Measurements from ENCODE around the gene CLASP1. TPM values are rescaled to one million over a fixed set of nuclear protein-coding genes. Genes with fewer than 3 reads are reported as not detected.
"Not testable (repeated sequence)": the region's sequence is repeated elsewhere in the genome, so short reads cannot be mapped to it uniquely, and the experiment has no call there.

The CLASP1 gene
- total and polyA plus RNA-seq, 4 donors, result 11.8 to 81.8 (median 40.3) TPM

GRCh38 chr2:121617042-121617599, 32.1 kb downstream of the CLASP1 start:
- DNase-seq (no peak), ATAC-seq (ENCODE audit: low FRiP score) (no peak)
- H3K4me1 ChIP-seq (ENCODE audit: control insufficient read depth in 1 of 2, insufficient read depth in 2 of 2, low read length in 2 of 2), result peaks cover 0 to 4% of the 10 kb centered on the region in 2 donors
- no peaks in the 10 kb centered on the region for H3K36me3 ChIP-seq (ENCODE audit: control insufficient read depth in 1 of 2, insufficient read depth in 2 of 2, low read length in 1 of 2)
- intact Hi-C loops (cut with DNase I), result no loop called here
- H3K9me3 ChIP-seq (ENCODE audit: control insufficient read depth, low read length), result no peaks in the 10 kb centered on the region
- H3K27ac ChIP-seq (ENCODE audit: low read depth in 1 of 2, low read length in 2 of 2), result no peak overlapping the region
- H3K4me3 ChIP-seq (ENCODE audit: low read length in 2 of 2), result no peak overlapping the region
- no peaks in the 10 kb centered on the region for H3K27me3 ChIP-seq (ENCODE audit: control insufficient read depth in 1 of 2, insufficient read depth in 2 of 2, low read length in 1 of 2)
- WGBS, 2 donors, result 65 to 67% methylated on average over 4 of the region's 4 CpGs

GRCh38 chr2:121613774-121614173, 35.5 kb downstream of the CLASP1 start:
- Histone ChIP-seq H3K36me3 (ENCODE audit: control insufficient read depth in 1 of 2, insufficient read depth in 2 of 2, low read length in 1 of 2) (no peaks in the 10 kb centered on the region), H3K4me3 (ENCODE audit: low read length in 2 of 2) (no peak overlapping the region), H3K27me3 (ENCODE audit: control insufficient read depth in 1 of 2, insufficient read depth in 2 of 2, low read length in 1 of 2) (no peaks in the 10 kb centered on the region), H3K27ac (ENCODE audit: low read depth in 1 of 2, low read length in 2 of 2) (no peak overlapping the region), H3K4me1 (ENCODE audit: control insufficient read depth in 1 of 2, insufficient read depth in 2 of 2, low read length in 2 of 2) (peaks cover 0 to 4% of the 10 kb centered on the region in 2 donors), H3K9me3 (ENCODE audit: control insufficient read depth, low read length) (no peaks in the 10 kb centered on the region)
- intact Hi-C loops (cut with DNase I), result no loop called here
- no peak for ATAC-seq (ENCODE audit: low FRiP score)
- no peak for DNase-seq
- WGBS, 2 donors, result 89 to 91% methylated on average over 1 of the region's 1 CpG

GRCh38 chr2:121613152-121613551, 36.1 kb downstream of the CLASP1 start:
- no peak overlapping the region for H3K27ac ChIP-seq (ENCODE audit: low read depth in 1 of 2, low read length in 2 of 2)
- H3K9me3 ChIP-seq (ENCODE audit: control insufficient read depth, low read length), result no peaks in the 10 kb centered on the region
- DNase-seq (no peak), ATAC-seq (ENCODE audit: low FRiP score) (no peak)
- intact Hi-C loops (cut with DNase I), result no loop called here
- peaks cover 0 to 4% of the 10 kb centered on the region in 2 donors for H3K4me1 ChIP-seq (ENCODE audit: control insufficient read depth in 1 of 2, insufficient read depth in 2 of 2, low read length in 2 of 2)
- no peak overlapping the region for H3K4me3 ChIP-seq (ENCODE audit: low read length in 2 of 2)
- no peaks in the 10 kb centered on the region for H3K36me3 ChIP-seq (ENCODE audit: control insufficient read depth in 1 of 2, insufficient read depth in 2 of 2, low read length in 1 of 2)
- H3K27me3 ChIP-seq (ENCODE audit: control insufficient read depth in 1 of 2, insufficient read depth in 2 of 2, low read length in 1 of 2), result no peaks in the 10 kb centered on the region

GRCh38 chr2:121611730-121612705, 37.2 kb downstream of the CLASP1 start:
- peaks cover 0 to 2% of the 10 kb centered on the region in 2 donors for H3K4me1 ChIP-seq (ENCODE audit: control insufficient read depth in 1 of 2, insufficient read depth in 2 of 2, low read length in 2 of 2)
- no peaks in the 10 kb centered on the region for H3K36me3 ChIP-seq (ENCODE audit: control insufficient read depth in 1 of 2, insufficient read depth in 2 of 2, low read length in 1 of 2)
- no peak overlapping the region for H3K27ac ChIP-seq (ENCODE audit: low read depth in 1 of 2, low read length in 2 of 2)
- no peaks in the 10 kb centered on the region for H3K27me3 ChIP-seq (ENCODE audit: control insufficient read depth in 1 of 2, insufficient read depth in 2 of 2, low read length in 1 of 2)
- H3K9me3 ChIP-seq (ENCODE audit: control insufficient read depth, low read length), result no peaks in the 10 kb centered on the region
- intact Hi-C loops (cut with DNase I), result no loop called here
- ATAC-seq (ENCODE audit: low FRiP score) (no peak), DNase-seq (no peak)
- 85 to 87% methylated on average over 1 of the region's 1 CpG for WGBS, 2 donors
- no peak overlapping the region for H3K4me3 ChIP-seq (ENCODE audit: low read length in 2 of 2)

- H3K9me3 ChIP-seq (ENCODE audit: control insufficient read depth, low read length); H3K4me1 ChIP-seq (ENCODE audit: control insufficient read depth in 1 of 2, insufficient read depth in 2 of 2, low read length in 2 of 2); H3K27ac ChIP-seq (ENCODE audit: low read depth in 1 of 2, low read length in 2 of 2); ATAC-seq (ENCODE audit: low FRiP score); H3K27me3 ChIP-seq (ENCODE audit: control insufficient read depth in 1 of 2, insufficient read depth in 2 of 2, low read length in 1 of 2); H3K36me3 ChIP-seq (ENCODE audit: control insufficient read depth in 1 of 2, insufficient read depth in 2 of 2, low read length in 1 of 2); intact Hi-C loops (cut with DNase I); DNase-seq; H3K4me3 ChIP-seq (ENCODE audit: low read length in 2 of 2): not testable (repeated sequence)
- WGBS, 2 donors, result 92 to 96% methylated on average over 2 of the region's 2 CpGs
Measured at GRCh38 chr2:121611048-121611649, 38.1 kb downstream of the CLASP1 start.

GRCh38 chr2:121610487-121610874, 38.8 kb downstream of the CLASP1 start:
- ATAC-seq (ENCODE audit: low FRiP score), result not testable (repeated sequence)

GRCh38 chr2:121608967-121609366, 40.3 kb downstream of the CLASP1 start:
- DNase-seq (no peak), ATAC-seq (ENCODE audit: low FRiP score) (no peak)
- no peaks in the 10 kb centered on the region for H3K27me3 ChIP-seq (ENCODE audit: control insufficient read depth in 1 of 2, insufficient read depth in 2 of 2, low read length in 1 of 2)
- H3K4me3 ChIP-seq (ENCODE audit: low read length in 2 of 2), result no peak overlapping the region
- H3K27ac ChIP-seq (ENCODE audit: low read depth in 1 of 2, low read length in 2 of 2), result no peak overlapping the region
- H3K4me1 ChIP-seq (ENCODE audit: control insufficient read depth in 1 of 2, insufficient read depth in 2 of 2, low read length in 2 of 2), result no peaks in the 10 kb centered on the region
- intact Hi-C loops (cut with DNase I), result no loop called here
- WGBS, 2 donors, result 67 to 69% methylated on average over 3 of the region's 3 CpGs
- no peaks in the 10 kb centered on the region for H3K36me3 ChIP-seq (ENCODE audit: control insufficient read depth in 1 of 2, insufficient read depth in 2 of 2, low read length in 1 of 2)
- no peaks in the 10 kb centered on the region for H3K9me3 ChIP-seq (ENCODE audit: control insufficient read depth, low read length)

More at GRCh38 chr2:121610487-121610874, 38.8 kb downstream of the CLASP1 start:
- H3K27ac ChIP-seq (ENCODE audit: low read depth in 1 of 2, low read length in 2 of 2); H3K4me3 ChIP-seq (ENCODE audit: low read length in 2 of 2); H3K9me3 ChIP-seq (ENCODE audit: control insufficient read depth, low read length); H3K4me1 ChIP-seq (ENCODE audit: control insufficient read depth in 1 of 2, insufficient read depth in 2 of 2, low read length in 2 of 2); intact Hi-C loops (cut with DNase I); H3K27me3 ChIP-seq (ENCODE audit: control insufficient read depth in 1 of 2, insufficient read depth in 2 of 2, low read length in 1 of 2); DNase-seq; H3K36me3 ChIP-seq (ENCODE audit: control insufficient read depth in 1 of 2, insufficient read depth in 2 of 2, low read length in 1 of 2): not testable (repeated sequence)

- Histone ChIP-seq H3K4me3 (ENCODE audit: low read length in 2 of 2) (no peak overlapping the region), H3K36me3 (ENCODE audit: control insufficient read depth in 1 of 2, insufficient read depth in 2 of 2, low read length in 1 of 2) (no peaks in the 10 kb centered on the region), H3K4me1 (ENCODE audit: control insufficient read depth in 1 of 2, insufficient read depth in 2 of 2, low read length in 2 of 2) (no peaks in the 10 kb centered on the region), H3K27ac (ENCODE audit: low read depth in 1 of 2, low read length in 2 of 2) (no peak overlapping the region), H3K9me3 (ENCODE audit: control insufficient read depth, low read length) (no peaks in the 10 kb centered on the region), H3K27me3 (ENCODE audit: control insufficient read depth in 1 of 2, insufficient read depth in 2 of 2, low read length in 1 of 2) (no peaks in the 10 kb centered on the region)
- intact Hi-C loops (cut with DNase I), result no loop called here
- 73 to 80% methylated on average over 4 of the region's 4 CpGs for WGBS, 2 donors
- no peak for ATAC-seq (ENCODE audit: low FRiP score)
- no peak for DNase-seq
Measured at GRCh38 chr2:121608367-121608766, 40.9 kb downstream of the CLASP1 start.

Data from aorta (tissue), 5 donors.